GM18498 (cell line): ENCODE results near the gene TPST2.
A peak's percentile ranks its signal among the peaks of the same experiment; 100 is the strongest.

Experiments
- ATAC-seq: cut with Tn5 transposase; IDR thresholded peaks from one replicate; pipeline ENCODE4 v1.9.1; 2021; ENCODE audit warnings: mild to moderate bottlenecking, moderate library complexity; ENCODE audit not compliant: unreplicated experiment

The TPST2 gene

GRCh38 chr22:26581026-26581425 is 8.9 kb downstream of the TPST2 start:
- ATAC-seq: no peak

GRCh38 chr22:26580240-26580962 is 9.5 kb downstream of the TPST2 start:
- no peak for ATAC-seq

- ATAC-seq: peak; percentile 90
These were observed 10.5 kb downstream of the TPST2 start for GRCh38 chr22:26579331-26579886.

- no peak for ATAC-seq
These were observed 12.9 kb downstream of the TPST2 start for GRCh38 chr22:26577081-26577480.

- no peak for ATAC-seq
These were observed 13.8 kb downstream of the TPST2 start for GRCh38 chr22:26576026-26576680.

GRCh38 chr22:26574001-26574723 is 15.8 kb downstream of the TPST2 start:
- no peak for ATAC-seq

GRCh38 chr22:26573026-26573662 is 16.8 kb downstream of the TPST2 start:
- ATAC-seq: no peak

GRCh38 chr22:26570864-26571525 is 18.9 kb downstream of the TPST2 start:
- no peak for ATAC-seq

- ATAC-seq: no peak
These were observed 19.8 kb downstream of the TPST2 start for GRCh38 chr22:26570115-26570514.

GRCh38 chr22:26568207-26568706 is 21.7 kb downstream of the TPST2 start:
- no peak for ATAC-seq

- ATAC-seq: no peak
These were observed 22.3 kb downstream of the TPST2 start for GRCh38 chr22:26567610-26568009.

- ATAC-seq: no peak
These were observed 22.9 kb downstream of the TPST2 start for GRCh38 chr22:26566994-26567393.

GRCh38 chr22:26565889-26566288 is 24.0 kb downstream of the TPST2 start:
- no peak for ATAC-seq

- no peak for ATAC-seq
These were observed 24.8 kb downstream of the TPST2 start for GRCh38 chr22:26565181-26565580.

GRCh38 chr22:26564672-26565071 is 25.3 kb downstream of the TPST2 start:
- ATAC-seq: no peak

GRCh38 chr22:26564181-26564580 is 25.8 kb downstream of the TPST2 start:
- no peak for ATAC-seq

GRCh38 chr22:26563022-26563421 is 26.9 kb downstream of the TPST2 start:
- ATAC-seq: no peak

- no peak for ATAC-seq
These were observed 28.0 kb downstream of the TPST2 start for GRCh38 chr22:26561756-26562417.

- ATAC-seq: no peak
These were observed 29.9 kb downstream of the TPST2 start for GRCh38 chr22:26559961-26560575.
